Esophagus squamous epithelium (tissue), 5 donors: Measurements from ENCODE around the gene UBC. TPM values are rescaled to one million over a fixed set of nuclear protein-coding genes. Genes with fewer than 3 reads are reported as not detected.

ENCODE experiments used
- DNase-seq: peaks from one replicate; lab custom pipeline; 2025; lab: John Stamatoyannopoulos, UW
- H3K27ac ChIP-seq, 4 donors: fragments of 200-600 bp; sonication (generic); one replicate each; pipeline ENCODE4 v1.5.1; 2016 to 2019; ENCODE audit warnings: mild to moderate bottlenecking in 1 of 4
- H3K27me3 ChIP-seq, 4 donors: fragments of 200-600 bp; sonication (generic); 1 replicate in 3 of 4; 2 replicates in 1 of 4; pipeline versions ENCODE4 v1.5.1 to v1.6.0; 2017 to 2021; ENCODE audit warnings: antibody characterized with exemption in 1 of 4
- H3K36me3 ChIP-seq, 3 donors: fragments of 200-600 bp; sonication (generic); one replicate each; pipeline ENCODE4 v1.5.1; 2016 to 2019
- H3K4me1 ChIP-seq, 3 donors: fragments of 200-600 bp; sonication (generic); one replicate each; pipeline ENCODE4 v1.5.1; 2017 to 2019
- H3K4me3 ChIP-seq, 4 donors: fragments of 200-600 bp; sonication (generic); 1 replicate in 3 of 4; 2 replicates in 1 of 4; pipeline ENCODE4 v1.5.1; 2016 to 2019; ENCODE audit warnings: mild to moderate bottlenecking in 2 of 4, moderate library complexity in 1 of 4
- H3K9me3 ChIP-seq, 3 donors: fragments of 200-600 bp; sonication (generic); one replicate each; pipeline ENCODE4 v1.5.1; 2016 to 2019
- POLR2A ChIP-seq, 4 donors: fragments of 450-650 bp; IDR thresholded peaks; one replicate each; pipeline ENCODE4 v1.6.1; 2017; ENCODE audit warnings: antibody characterized with exemption in 4 of 4, mild to moderate bottlenecking in 4 of 4, moderate library complexity in 3 of 4
- WGBS, 2 donors: methylation state at CpG; one replicate each; pipeline ENCODE4 v1.1.5; 2018; 5-methylcytosine and 5-hydroxymethylcytosine counted together
- intact Hi-C: fragments of 100-400 bp; cut with DNase I; formaldehyde crosslinking; loops from one replicate; pipeline ENCODE4 v1.15.0; 2022
- small RNA-seq, 4 donors: library from RNA; depleted of rRNA; stranded (forward); fragments of <200 nt; gene quantifications; one replicate each; pipeline ENCODE3, GENCODE V24; 2016
- total RNA-seq, 4 donors: library from RNA; depleted of rRNA; stranded (reverse); fragments of >200 nt; gene quantifications; one replicate each; pipeline ENCODE4 v1.1.0, GENCODE V29; 2016
- TF ChIP-seq, protein P1 (sequence below), 6 experiments: fragments of 450-650 bp in 4 of 6; fragments of 200-600 bp in 2 of 6; sonication (generic) in 2 of 6; IDR thresholded peaks; one replicate each; pipeline ENCODE4 v1.5.1; 2016 to 2019; ENCODE audit warnings: antibody characterized with exemption in 6 of 6, mild to moderate bottlenecking in 4 of 6, moderate library complexity in 4 of 6
- donor health status: DM: yes; HTN: yes; CAD: no.

UBC gene
- total RNA-seq, 4 donors from 2014 or later = 1,012 to 1,417 (median 1,215) TPM

DNA sequence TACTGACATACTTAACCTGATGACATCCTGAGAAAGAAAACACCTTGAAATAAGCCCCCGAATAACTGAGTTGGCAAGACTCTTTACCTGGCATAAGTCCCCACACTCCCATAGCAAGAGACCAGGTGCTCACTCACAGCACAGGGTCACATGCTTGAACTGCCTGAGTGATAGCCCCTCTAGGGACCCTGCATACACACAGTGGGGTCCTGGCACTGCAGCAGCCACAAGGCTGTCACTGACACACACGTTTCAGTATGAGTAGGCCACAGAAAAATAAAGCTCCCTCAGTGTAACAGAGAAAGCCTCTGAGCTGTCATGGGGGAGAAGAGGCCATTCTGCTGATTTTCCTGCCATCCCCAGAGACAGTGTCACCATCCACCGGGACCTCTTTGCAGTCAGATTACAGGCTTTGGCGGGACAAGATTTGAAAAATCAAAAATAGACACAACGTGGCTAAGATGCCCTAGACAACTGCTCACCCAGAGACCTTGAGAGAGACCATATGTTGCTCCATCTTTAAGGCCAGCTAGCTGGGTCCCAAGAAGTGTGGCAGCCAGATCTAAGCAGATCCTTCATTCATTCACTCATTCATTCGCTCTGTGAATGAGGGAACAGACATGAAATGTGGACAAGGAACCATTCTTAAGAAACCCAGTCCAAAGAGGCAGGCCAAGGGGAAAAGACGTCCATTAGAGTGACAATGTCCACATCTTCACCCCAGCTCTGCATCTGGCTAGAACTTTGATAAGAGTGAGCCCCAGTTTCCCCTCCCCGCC is 52.4 kb downstream of the UBC start:
- intact Hi-C loops = no loop called here
- no peak for DNase-seq
- Histone ChIP-seq H3K4me3 (peak overlapping the region in 2 of 4 donors; percentile 80 to 92), H3K4me1 (peaks cover 10 to 34% (median 16%) of the 10 kb centered on the region in 3 donors), H3K9me3 (no peaks in the 10 kb centered on the region), H3K27ac (no peak overlapping the region), H3K36me3 (peaks cover 0 to 9% (median 0%) of the 10 kb centered on the region in 3 donors), H3K27me3 (no peaks in the 10 kb centered on the region)
- WGBS, 2 donors = 67 to 80% methylated on average over 8 of the region's 8 CpGs
- no peak for TF ChIP-seq POLR2A (IDR thresholded peaks at IDR 0.05)
- TF ChIP-seq, protein P1, sequence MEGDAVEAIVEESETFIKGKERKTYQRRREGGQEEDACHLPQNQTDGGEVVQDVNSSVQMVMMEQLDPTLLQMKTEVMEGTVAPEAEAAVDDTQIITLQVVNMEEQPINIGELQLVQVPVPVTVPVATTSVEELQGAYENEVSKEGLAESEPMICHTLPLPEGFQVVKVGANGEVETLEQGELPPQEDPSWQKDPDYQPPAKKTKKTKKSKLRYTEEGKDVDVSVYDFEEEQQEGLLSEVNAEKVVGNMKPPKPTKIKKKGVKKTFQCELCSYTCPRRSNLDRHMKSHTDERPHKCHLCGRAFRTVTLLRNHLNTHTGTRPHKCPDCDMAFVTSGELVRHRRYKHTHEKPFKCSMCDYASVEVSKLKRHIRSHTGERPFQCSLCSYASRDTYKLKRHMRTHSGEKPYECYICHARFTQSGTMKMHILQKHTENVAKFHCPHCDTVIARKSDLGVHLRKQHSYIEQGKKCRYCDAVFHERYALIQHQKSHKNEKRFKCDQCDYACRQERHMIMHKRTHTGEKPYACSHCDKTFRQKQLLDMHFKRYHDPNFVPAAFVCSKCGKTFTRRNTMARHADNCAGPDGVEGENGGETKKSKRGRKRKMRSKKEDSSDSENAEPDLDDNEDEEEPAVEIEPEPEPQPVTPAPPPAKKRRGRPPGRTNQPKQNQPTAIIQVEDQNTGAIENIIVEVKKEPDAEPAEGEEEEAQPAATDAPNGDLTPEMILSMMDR (IDR thresholded peaks at IDR 0.05) = no peak

Small RNAs within 50 kb of the gene (small RNA-seq; reads per million reads assigned to genes)
- gene MIR5188 (0 to 0.27 (median 0) reads per million in 4 donors), gene RNU6-927P (0 reads per million in 4 donors)

Other genes with a start within 250 kb of the UBC start
- 1 to 10 TPM; 7.1 to 9.5 (median 8.8) TPM for gene SCARB1, start 50.8 kb downstream of the UBC start, total RNA-seq
- gene DHX37, start 74.5 kb upstream of the UBC start, total RNA-seq = 10 to 100 TPM in 3 of 4 donors, 1 to 10 TPM in 1; 9.5 to 16.2 (median 14.0) TPM
- gene BRI3BP, start 79.0 kb upstream of the UBC start, total RNA-seq = 10 to 100 TPM in 3 of 4 donors, 1 to 10 TPM in 1; 9.7 to 23.4 (median 14.9) TPM
- 10 to 100 TPM; 38.0 to 53.3 (median 44.3) TPM for gene AACS, start 150.8 kb upstream of the UBC start, total RNA-seq